Stomach (tissue), 4 donors: ENCODE measurements around the gene DLG3.

Source experiments
- CTCF ChIP-seq, 7 experiments: fragments of 450-650 bp in 4 of 7; fragments of 200-600 bp in 3 of 7; sonication (generic) in 3 of 7; IDR thresholded peaks; one replicate each; pipeline ENCODE4 v1.5.1; 2016 to 2019; ENCODE audit warnings: antibody characterized with exemption in 7 of 7, control low read depth in 2 of 7, mild to moderate bottlenecking in 1 of 7
- EP300 ChIP-seq: sonication (generic); formaldehyde crosslinking; IDR thresholded peaks from one replicate; pipeline ENCODE4 v1.6.1; 2017; ENCODE audit warnings: antibody characterized with exemption
- POLR2A ChIP-seq, 4 donors: fragments of 450-650 bp; IDR thresholded peaks; one replicate each; pipeline ENCODE4 v1.6.1; 2016; ENCODE audit warnings: antibody characterized with exemption in 4 of 4, control low read depth in 2 of 4, mild to moderate bottlenecking in 1 of 4, moderate library complexity in 1 of 4
- POLR2AphosphoS5 ChIP-seq, 3 donors: sonication (generic); formaldehyde crosslinking; IDR thresholded peaks; one replicate each; pipeline ENCODE4 v1.6.1; 2016; ENCODE audit warnings: antibody characterized with exemption in 3 of 3

GRCh38 chrX:70427365-70427764 lies 17.3 kb upstream of the DLG3 start:
- no peak for TF ChIP-seq CTCF (IDR thresholded peaks at IDR 0.05)
- TF ChIP-seq POLR2A (IDR thresholded peaks at IDR 0.05): no peak
- no peak for TF ChIP-seq POLR2AphosphoS5 (IDR thresholded peaks at IDR 0.05)
- TF ChIP-seq EP300: no peak
